H1 (cell line): ENCODE data around the gene GRK3. TPM values are rescaled to one million over a fixed set of nuclear protein-coding genes. Genes with fewer than 3 reads are reported as not detected.

Experiments
- CTCF ChIA-PET: fragments of 300-600 bp; sonication (Branson Sonifier 250); formaldehyde crosslinking; loops from one replicate; lab custom pipeline; 2021; ENCODE audit not compliant: partially characterized antibody; lab: Charles Lee
- POLR2A ChIA-PET: fragments of 300-600 bp; sonication (Branson Sonifier 250); formaldehyde crosslinking; loops from one replicate; lab custom pipeline; 2021; ENCODE audit warnings: inconsistent platforms; ENCODE audit not compliant: partially characterized antibody; lab: Charles Lee
- DNase-seq, 2 experiments: peaks; one replicate each; pipeline versions ENCODE4 v3.0.0 to v3.0.0-alpha.2; 2010 to 2022; ENCODE audit warnings: low spot score in 2 of 2, low read depth in 1 of 2, mixed read lengths in 1 of 2
- FAIRE-seq: peaks from 2 replicates; lab custom pipeline; 2011; peaks lifted over from hg19 to GRCh38; lab: Jason Lieb, UNC
- H2AFZ ChIP-seq: 2 replicates; pipeline ENCODE4 v1.8.1; 2012; ENCODE audit warnings: low read length, inconsistent platforms
- H2AK5ac ChIP-seq: 2 replicates; pipeline ENCODE4 v1.6.1; 2013; ENCODE audit warnings: low read depth, low read length
- H2BK120ac ChIP-seq: replicated peaks from 2 replicates; pipeline ENCODE3; 2013; ENCODE audit warnings: low read depth, low read length, inconsistent platforms
- H2BK12ac ChIP-seq: 2 replicates; pipeline ENCODE4 v1.6.1; 2013; ENCODE audit warnings: low read depth, low read length
- H2BK15ac ChIP-seq: 2 replicates; pipeline ENCODE4 v1.6.1; 2013; ENCODE audit warnings: low read length
- H2BK20ac ChIP-seq: 2 replicates; pipeline ENCODE4 v1.6.1; 2013; ENCODE audit warnings: low read length
- H2BK5ac ChIP-seq: 2 replicates; pipeline ENCODE4 v1.6.1; 2013; ENCODE audit warnings: low read depth, low read length
- H3K14ac ChIP-seq: 2 replicates; pipeline ENCODE4 v1.6.1; 2013; ENCODE audit warnings: inconsistent platforms; ENCODE audit not compliant: insufficient read length
- H3K18ac ChIP-seq: 2 replicates; pipeline ENCODE4 v1.6.1; 2013; ENCODE audit warnings: low read length; ENCODE audit errors: extremely low read depth
- H3K23ac ChIP-seq: 2 replicates; pipeline ENCODE4 v1.6.1; 2013; ENCODE audit warnings: inconsistent platforms; ENCODE audit not compliant: insufficient read length
- H3K23me2 ChIP-seq: 2 replicates; pipeline ENCODE4 v1.6.1; 2013; ENCODE audit warnings: low read depth, low read length
- H3K27ac ChIP-seq: 2 replicates; pipeline ENCODE4 v1.6.1; 2011; ENCODE audit warnings: low read depth, low read length, inconsistent platforms
- H3K27me3 ChIP-seq, 4 experiments: replicated peaks in 1 of 4; 1 replicate in 1 of 4; 2 replicates in 3 of 4; pipeline versions ENCODE4 v1.6.1 to v1.8.1; 2011 to 2013; ENCODE audit warnings: low read length in 3 of 4, mild to moderate bottlenecking in 3 of 4, inconsistent platforms in 2 of 4, mixed read lengths in 2 of 4, moderate library complexity in 1 of 4; ENCODE audit not compliant: control insufficient read depth in 3 of 4, insufficient read depth in 3 of 4; ENCODE audit errors: extremely low read depth in 1 of 4
- H3K36me3 ChIP-seq, 4 experiments: 2 replicates each; pipeline versions ENCODE4 v1.6.1 to v1.8.1; 2011 to 2013; ENCODE audit warnings: mild to moderate bottlenecking in 4 of 4, low read length in 3 of 4, moderate library complexity in 2 of 4, control low read depth in 1 of 4, inconsistent platforms in 1 of 4; ENCODE audit not compliant: insufficient read depth in 4 of 4, control insufficient read depth in 2 of 4
- H3K4ac ChIP-seq: replicated peaks from 2 replicates; pipeline ENCODE3; 2013; ENCODE audit warnings: low read length, low read depth, mixed read lengths, inconsistent platforms; ENCODE audit not compliant: insufficient read length
- H3K4me1 ChIP-seq, 4 experiments: replicated peaks in 1 of 4; 1 replicate in 1 of 4; 2 replicates in 3 of 4; pipeline versions ENCODE4 v1.6.1 to v1.8.1; 2011 to 2013; ENCODE audit warnings: low read length in 3 of 4, inconsistent platforms in 2 of 4, mixed read lengths in 1 of 4; ENCODE audit not compliant: insufficient read depth in 4 of 4, control insufficient read depth in 3 of 4
- H3K4me2 ChIP-seq, 2 experiments: 2 replicates each; pipeline versions ENCODE4 v1.6.1 to v1.8.1; 2011 to 2013; ENCODE audit warnings: low read depth in 2 of 2, low read length in 2 of 2, control low read depth in 1 of 2, inconsistent platforms in 1 of 2, mild to moderate bottlenecking in 1 of 2; ENCODE audit not compliant: insufficient read depth in 1 of 2
- H3K4me3 ChIP-seq, 4 experiments: fragments of 200-600, 300-600 bp in 1 of 4; sonication (generic), shearing (Covaris generic), sonication (Bioruptor Twin) in 1 of 4; 2 replicates each; pipeline versions ENCODE4 v1.5.1 to v1.8.1; 2011 to 2016; ENCODE audit warnings: low read length in 4 of 4, low read depth in 3 of 4, control low read depth in 2 of 4, inconsistent platforms in 2 of 4, mild to moderate bottlenecking in 2 of 4, mixed read lengths in 1 of 4, moderate library complexity in 1 of 4; ENCODE audit not compliant: insufficient read depth in 2 of 4; ENCODE audit errors: extremely low read depth in 1 of 4
- H3K56ac ChIP-seq: replicated peaks from 2 replicates; pipeline ENCODE3; 2013; ENCODE audit warnings: low read depth, mild to moderate bottlenecking, mixed read lengths, low read length, inconsistent platforms; ENCODE audit not compliant: insufficient read length
- H3K79me1 ChIP-seq: 2 replicates; pipeline ENCODE4 v1.6.1; 2013; ENCODE audit warnings: low read depth, low read length, control low read depth
- H3K79me2 ChIP-seq, 2 experiments: 2 replicates each; pipeline versions ENCODE4 v1.6.1 to v1.8.1; 2012 to 2013; ENCODE audit warnings: low read length in 2 of 2, mild to moderate bottlenecking in 2 of 2, inconsistent platforms in 1 of 2; ENCODE audit not compliant: insufficient read depth in 2 of 2, control insufficient read depth in 1 of 2
- H3K9ac ChIP-seq, 4 experiments: replicated peaks in 1 of 4; 1 replicate in 1 of 4; 2 replicates in 3 of 4; pipeline versions ENCODE4 v1.6.1 to v1.8.1; 2011 to 2013; ENCODE audit warnings: low read depth in 3 of 4, low read length in 3 of 4, control low read depth in 2 of 4, mild to moderate bottlenecking in 2 of 4, moderate library complexity in 2 of 4, inconsistent platforms in 1 of 4; ENCODE audit errors: extremely low read depth in 1 of 4
- H3K9me3 ChIP-seq, 2 experiments: 2 replicates each; pipeline versions ENCODE4 v1.6.1 to v1.8.1; 2012 to 2013; ENCODE audit warnings: mild to moderate bottlenecking in 2 of 2, moderate library complexity in 2 of 2, control low read depth in 1 of 2, inconsistent platforms in 1 of 2, low read depth in 1 of 2, low read length in 1 of 2, mixed read lengths in 1 of 2; ENCODE audit not compliant: insufficient read depth in 2 of 2
- H4K20me1 ChIP-seq, 2 experiments: replicated peaks in 1 of 2; 2 replicates each; pipeline versions ENCODE3 to v1.8.1; 2011 to 2013; ENCODE audit warnings: inconsistent platforms in 2 of 2, low read length in 2 of 2, mild to moderate bottlenecking in 1 of 2; ENCODE audit not compliant: insufficient read depth in 2 of 2, control insufficient read depth in 1 of 2
- H4K5ac ChIP-seq: 2 replicates; pipeline ENCODE4 v1.6.1; 2013; ENCODE audit warnings: low read length, low read depth, mixed read lengths, inconsistent platforms; ENCODE audit not compliant: insufficient read length
- H4K8ac ChIP-seq: 2 replicates; pipeline ENCODE4 v1.8.0; 2013; ENCODE audit warnings: mild to moderate bottlenecking, moderate library complexity, low read length, inconsistent platforms; ENCODE audit not compliant: insufficient read depth; ENCODE audit errors: extremely low read depth
- H4K91ac ChIP-seq: replicated peaks from 2 replicates; pipeline ENCODE3; 2013; ENCODE audit warnings: low read length, mixed read lengths, inconsistent platforms; ENCODE audit not compliant: insufficient read length
- KDM4A ChIP-seq: IDR thresholded peaks from one replicate; pipeline ENCODE4 v1.7.1; 2012; ENCODE audit warnings: low read depth, mild to moderate bottlenecking, moderate library complexity, low read length, inconsistent platforms; ENCODE audit not compliant: severe bottlenecking
- MAX ChIP-seq: IDR thresholded peaks from 2 replicates; pipeline ENCODE4 v1.6.1; 2012; ENCODE audit warnings: inconsistent platforms
- USF2 ChIP-seq: IDR thresholded peaks from 2 replicates; pipeline ENCODE4 v1.6.1; 2011; ENCODE audit warnings: low read length, improper control_type of control experiment
- WGBS, 2 experiments: shearing (Covaris generic) in 1 of 2; methylation state at CpG; one replicate each; pipeline versions ENCODE4 v1.1.6 to v1.1.7; 2013 to 2015; ENCODE audit warnings: low lambda C conversion rate in 2 of 2, mixed read lengths in 2 of 2, inconsistent platforms in 1 of 2, low coverage in 1 of 2, missing lambda C conversion rate in 1 of 2; ENCODE audit not compliant: insufficient replicate concordance in 2 of 2, insufficient coverage in 1 of 2, insufficient read length in 1 of 2; ENCODE audit errors: extremely low coverage in 1 of 2, missing lambda C conversion rate in 1 of 2; 5-methylcytosine and 5-hydroxymethylcytosine counted together
- polyA plus RNA-seq, 7 experiments: library from polyadenylated mRNA; depleted of rRNA in 3 of 7; stranded (reverse) in 5 of 7; unstranded in 2 of 7; fragments of >200 nt in 5 of 7; fragments of 200-250 nt in 2 of 7; gene quantifications; 1 replicate in 5 of 7; 2 replicates in 1 of 7; 4 replicates in 1 of 7; pipeline versions ENCODE4 v1.2.1 to v1.2.3, GENCODE V29; 2011 to 2013; ENCODE audit warnings: missing spikeins in 2 of 7, mixed read lengths in 2 of 7
- total RNA-seq: library from RNA; stranded (reverse); fragmentation: NEBNext Ultra II Directional; extraction: Animal tissue kit (Norgen Biotek cat#: 25700); gene quantifications from 2 replicates; pipeline ENCODE4 v1.2.1, GENCODE V29; 2021

GRK3 gene
- total and polyA plus RNA-seq, 2 of the 8 experiments (the other 6 are each of a cell fraction or from before 2014, with no cell fraction given): 7.5 to 35.3 TPM

GRCh38 chr22:25660336-25660735 is 95.9 kb downstream of the GRK3 start:
- Histone ChIP-seq H2AFZ (no peak overlapping the region), H4K91ac (no peak overlapping the region), H3K18ac (no peak overlapping the region), H4K8ac (no peak overlapping the region), H3K9ac (no peak overlapping the region), H3K14ac (no peak overlapping the region), H3K27ac (no peak overlapping the region), H2BK20ac (no peak overlapping the region), H3K23me2 (no peaks in the 10 kb centered on the region), H2AK5ac (no peak overlapping the region), H2BK5ac (no peak overlapping the region), H3K36me3 (no peaks in the 10 kb centered on the region), H3K27me3 (no peaks in the 10 kb centered on the region), H3K9me3 (no peaks in the 10 kb centered on the region), H3K4me3 (no peak overlapping the region), H4K20me1 (peaks cover 0 to 1% of the 10 kb centered on the region in 2 experiments), H3K4ac (no peak overlapping the region), H3K56ac (no peak overlapping the region), H2BK120ac (no peak overlapping the region), H3K23ac (no peak overlapping the region), H3K4me2 (no peak overlapping the region), H3K79me1 (no peaks in the 10 kb centered on the region), H3K79me2 (no peaks in the 10 kb centered on the region), H3K4me1 (no peaks in the 10 kb centered on the region), H4K5ac (no peak overlapping the region), H2BK15ac (no peak overlapping the region), H2BK12ac (no peak overlapping the region)
- DNase-seq (no peak), FAIRE-seq (no peak)
- 96% methylated on average over 3 of the region's 3 CpGs; no CpG with 5 or more reads in 1 of the 2 experiments for WGBS, 2 experiments
- CTCF ChIA-PET: no interaction called here
- POLR2A ChIA-PET: no interaction called here
- TF ChIP-seq USF2 (no peak), MAX (no peak), KDM4A (no peak)
